B cell (primary cell): ENCODE data around the gene AHRR. TPM values are rescaled to one million over a fixed set of nuclear protein-coding genes. Genes with fewer than 3 reads are reported as not detected.

Source experiments
- ATAC-seq: fragments of 200-7000 bp; cut with Tn5 transposase; one replicate; pipeline ENCODE4 v1.10.0; 2021; ENCODE audit warnings: low read depth, mild to moderate bottlenecking, moderate number of reproducible peaks, moderate library complexity
- CTCF ChIA-PET: fragments of 350-600 bp; sonication (Branson Sonifier 250); formaldehyde crosslinking; loops from one replicate; lab custom pipeline; 2021; ENCODE audit warnings: antibody characterized with exemption, inconsistent platforms; lab: Charles Lee
- POLR2A ChIA-PET: fragments of 350-600 bp; sonication (Branson Sonifier 250); formaldehyde crosslinking; loops from one replicate; lab custom pipeline; 2021; ENCODE audit warnings: antibody characterized with exemption; lab: Charles Lee
- DNase-seq: peaks from one replicate; pipeline ENCODE4 v3.0.0; 2013
- H2AFZ ChIP-seq: 2 replicates; pipeline ENCODE4 v1.6.1; 2012; ENCODE audit warnings: mild to moderate bottlenecking, low read depth, low read length; ENCODE audit not compliant: insufficient read depth, poor library complexity, severe bottlenecking
- H3K27ac ChIP-seq, 2 donors: 1 replicate in 1 of 2; 2 replicates in 1 of 2; pipeline ENCODE4 v1.5.1; 2012 to 2013; ENCODE audit warnings: low read length in 2 of 2, mild to moderate bottlenecking in 2 of 2, moderate library complexity in 1 of 2
- H3K27me3 ChIP-seq, 4 experiments: fragments of 200-600 bp in 1 of 4; sonication (generic) in 1 of 4; replicated peaks in 1 of 4; 1 replicate in 2 of 4; 2 replicates in 2 of 4; pipeline versions ENCODE4 v1.6.1 to v1.7.0; 2013 to 2016; ENCODE audit warnings: low read length in 3 of 4, mild to moderate bottlenecking in 2 of 4, mixed read lengths in 1 of 4, moderate library complexity in 1 of 4; ENCODE audit not compliant: insufficient read depth in 4 of 4, control insufficient read depth in 3 of 4; ENCODE audit errors: control extremely low read depth in 1 of 4
- H3K36me3 ChIP-seq, 2 experiments: replicated peaks in 1 of 2; 1 replicate in 1 of 2; 2 replicates in 1 of 2; pipeline versions ENCODE4 v1.6.1 to v1.7.1; 2013; ENCODE audit warnings: low read length in 1 of 2; ENCODE audit not compliant: insufficient read depth in 2 of 2, control insufficient read depth in 1 of 2; ENCODE audit errors: control extremely low read depth in 1 of 2, extremely low read depth in 1 of 2
- H3K4me1 ChIP-seq, 2 donors: fragments of 200-600 bp in 1 of 2; sonication (generic) in 1 of 2; 1 replicate in 1 of 2; 2 replicates in 1 of 2; pipeline versions ENCODE4 v1.5.1 to v1.6.1; 2013 to 2017; ENCODE audit warnings: low read length in 2 of 2; ENCODE audit not compliant: control insufficient read depth in 2 of 2, insufficient read depth in 2 of 2
- H3K4me2 ChIP-seq: replicated peaks from 2 replicates; pipeline ENCODE3; 2012; ENCODE audit warnings: mild to moderate bottlenecking, low read depth, low read length; ENCODE audit not compliant: poor library complexity, severe bottlenecking
- H3K4me3 ChIP-seq, 5 experiments: fragments of 200-600 bp in 1 of 5; sonication (generic) in 1 of 5; 1 replicate in 3 of 5; 2 replicates in 2 of 5; pipeline versions ENCODE4 v1.5.1 to v1.7.0; 2011 to 2016; ENCODE audit warnings: low read length in 4 of 5, mild to moderate bottlenecking in 4 of 5, low read depth in 2 of 5, control low read depth in 1 of 5, moderate library complexity in 1 of 5; ENCODE audit not compliant: insufficient read depth in 1 of 5; ENCODE audit errors: control extremely low read depth in 1 of 5, extremely low read depth in 1 of 5
- H3K79me2 ChIP-seq: fragments of 200-600 bp; sonication (generic); one replicate; pipeline ENCODE4 v1.6.0; 2016; ENCODE audit warnings: low read length; ENCODE audit not compliant: control insufficient read depth, insufficient read depth
- H3K9ac ChIP-seq: fragments of 200-600 bp; sonication (generic); 2 replicates; pipeline ENCODE4 v1.6.1; 2017; ENCODE audit warnings: mild to moderate bottlenecking, low read length, moderate library complexity
- H3K9me3 ChIP-seq, 3 donors: one replicate each; pipeline versions ENCODE4 v1.6.1 to v1.7.1; 2013; ENCODE audit warnings: low read length in 2 of 3; ENCODE audit not compliant: control insufficient read depth in 2 of 3, insufficient read depth in 1 of 3; ENCODE audit errors: control extremely low read depth in 1 of 3
- H4K20me1 ChIP-seq: 2 replicates; pipeline ENCODE4 v1.6.0; 2012; ENCODE audit warnings: mild to moderate bottlenecking, low read length; ENCODE audit not compliant: insufficient read depth, control insufficient read depth, poor library complexity, severe bottlenecking
- H3K27ac Mint-ChIP-seq: one replicate; pipeline ENCODE4 v1.8.0; 2021; ENCODE audit warnings: mixed read lengths
- H3K27me3 Mint-ChIP-seq: one replicate; pipeline ENCODE4 v1.8.0; 2021; ENCODE audit warnings: mixed read lengths
- H3K4me1 Mint-ChIP-seq: one replicate; pipeline ENCODE4 v1.8.0; 2021; ENCODE audit warnings: mixed read lengths
- H3K4me3 Mint-ChIP-seq: one replicate; pipeline ENCODE4 v1.8.0; 2021; ENCODE audit warnings: mixed read lengths
- H3K9me3 Mint-ChIP-seq: one replicate; pipeline ENCODE4 v1.8.0; 2022; ENCODE audit warnings: mixed read lengths; ENCODE audit not compliant: insufficient read depth
- EZH2 ChIP-seq: IDR thresholded peaks from 2 replicates; pipeline ENCODE4 v1.6.1; 2012; ENCODE audit warnings: borderline replicate concordance, low read depth, mild to moderate bottlenecking, moderate library complexity, low read length; ENCODE audit not compliant: insufficient read depth, poor library complexity, severe bottlenecking
- WGBS: methylation state at CpG from one replicate; pipeline ENCODE4 v1.1.5; 2013; ENCODE audit warnings: missing lambda C conversion rate; ENCODE audit not compliant: insufficient coverage; 5-methylcytosine and 5-hydroxymethylcytosine counted together
- intact Hi-C: fragments of 100-400 bp; cut with micrococcal nuclease; formaldehyde crosslinking; loops from one replicate; pipeline ENCODE4 v1.10.0; 2022
- polyA plus RNA-seq: library from polyadenylated mRNA; depleted of rRNA; stranded (reverse); fragments of >200 nt; gene quantifications from 2 replicates; pipeline ENCODE4 v1.2.3, GENCODE V29; 2012
- total RNA-seq, 2 donors: library from RNA; stranded (reverse); fragments of 120-200 nt in 1 of 2; gene quantifications; 1 replicate in 1 of 2; 2 replicates in 1 of 2; pipeline versions ENCODE4 v1.2.3 to v1.2.4, GENCODE V29; 2013 to 2022
- TF ChIP-seq, protein P1 (sequence below): fragments of 200-600 bp; IDR thresholded peaks from one replicate; pipeline ENCODE4 v1.8.0; 2022; ENCODE audit warnings: antibody characterized with exemption, mild to moderate bottlenecking

Gene AHRR
- total and polyA plus RNA-seq, 2 donors (not counting 1 experiment from before 2014, with no cell fraction given): 0.13 to 1.7 TPM

DNA sequence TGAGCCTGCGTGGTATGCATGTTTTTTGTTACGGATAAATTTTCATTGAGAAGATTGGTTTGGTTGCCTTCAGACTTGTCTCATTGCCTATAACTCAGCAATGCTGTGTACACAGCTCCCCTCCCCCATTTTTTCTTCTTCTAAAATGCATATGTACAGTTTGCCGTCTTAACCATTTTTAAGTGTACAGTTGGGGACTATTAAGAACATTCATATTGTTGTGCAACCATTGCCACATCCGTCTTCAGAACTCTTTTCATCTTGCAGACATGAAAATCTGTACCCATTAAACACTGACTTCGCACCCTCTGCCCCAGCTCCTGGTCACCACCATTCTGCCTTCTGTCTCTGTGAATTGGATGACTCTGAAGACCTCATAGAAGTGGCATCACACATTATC is 127.6 kb downstream of the AHRR start:
- peaks cover 44% of the 10 kb centered on the region for H4K20me1 ChIP-seq
- ATAC-seq (no peak), DNase-seq (no peak)
- peaks cover 29 to 70% of the 10 kb centered on the region in 2 experiments for H3K36me3 ChIP-seq
- no peak for TF ChIP-seq EZH2
- TF ChIP-seq, protein P1, sequence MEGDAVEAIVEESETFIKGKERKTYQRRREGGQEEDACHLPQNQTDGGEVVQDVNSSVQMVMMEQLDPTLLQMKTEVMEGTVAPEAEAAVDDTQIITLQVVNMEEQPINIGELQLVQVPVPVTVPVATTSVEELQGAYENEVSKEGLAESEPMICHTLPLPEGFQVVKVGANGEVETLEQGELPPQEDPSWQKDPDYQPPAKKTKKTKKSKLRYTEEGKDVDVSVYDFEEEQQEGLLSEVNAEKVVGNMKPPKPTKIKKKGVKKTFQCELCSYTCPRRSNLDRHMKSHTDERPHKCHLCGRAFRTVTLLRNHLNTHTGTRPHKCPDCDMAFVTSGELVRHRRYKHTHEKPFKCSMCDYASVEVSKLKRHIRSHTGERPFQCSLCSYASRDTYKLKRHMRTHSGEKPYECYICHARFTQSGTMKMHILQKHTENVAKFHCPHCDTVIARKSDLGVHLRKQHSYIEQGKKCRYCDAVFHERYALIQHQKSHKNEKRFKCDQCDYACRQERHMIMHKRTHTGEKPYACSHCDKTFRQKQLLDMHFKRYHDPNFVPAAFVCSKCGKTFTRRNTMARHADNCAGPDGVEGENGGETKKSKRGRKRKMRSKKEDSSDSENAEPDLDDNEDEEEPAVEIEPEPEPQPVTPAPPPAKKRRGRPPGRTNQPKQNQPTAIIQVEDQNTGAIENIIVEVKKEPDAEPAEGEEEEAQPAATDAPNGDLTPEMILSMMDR: no peak
- peaks cover 0 to 1% of the 10 kb centered on the region in 2 donors for H3K4me1 ChIP-seq
- H3K27ac ChIP-seq: no peak overlapping the region
- Mint-ChIP-seq H3K4me1 (peaks cover 20% of the 10 kb centered on the region), H3K4me3 (no peak overlapping the region), H3K9me3 (peaks cover 9% of the 10 kb centered on the region), H3K27ac (no peak overlapping the region), H3K27me3 (no peaks in the 10 kb centered on the region)
- no peak overlapping the region for H3K9ac ChIP-seq
- no peak overlapping the region for H3K4me3 ChIP-seq
- ChIA-PET POLR2A (no interaction called here), CTCF (interaction anchor here (1.1 kb wide), 1 partner anchor 17 kb away, joined by 3 read pairs; no protein-coding TSS in a partner anchor)
- no peak overlapping the region for H2AFZ ChIP-seq
- intact Hi-C loops: loop anchor here (10.0 kb wide), 1 partner anchor 166 kb away; the partner anchor contains the start of gene CEP72
- peaks cover 55% of the 10 kb centered on the region for H3K79me2 ChIP-seq
- 100% methylated on average over 1 of the region's 5 CpGs for WGBS
- H3K27me3 ChIP-seq: no peaks in the 10 kb centered on the region
- no peak overlapping the region for H3K4me2 ChIP-seq
- H3K9me3 ChIP-seq: peaks cover 9 to 14% (median 11%) of the 10 kb centered on the region in 3 donors

DNA sequence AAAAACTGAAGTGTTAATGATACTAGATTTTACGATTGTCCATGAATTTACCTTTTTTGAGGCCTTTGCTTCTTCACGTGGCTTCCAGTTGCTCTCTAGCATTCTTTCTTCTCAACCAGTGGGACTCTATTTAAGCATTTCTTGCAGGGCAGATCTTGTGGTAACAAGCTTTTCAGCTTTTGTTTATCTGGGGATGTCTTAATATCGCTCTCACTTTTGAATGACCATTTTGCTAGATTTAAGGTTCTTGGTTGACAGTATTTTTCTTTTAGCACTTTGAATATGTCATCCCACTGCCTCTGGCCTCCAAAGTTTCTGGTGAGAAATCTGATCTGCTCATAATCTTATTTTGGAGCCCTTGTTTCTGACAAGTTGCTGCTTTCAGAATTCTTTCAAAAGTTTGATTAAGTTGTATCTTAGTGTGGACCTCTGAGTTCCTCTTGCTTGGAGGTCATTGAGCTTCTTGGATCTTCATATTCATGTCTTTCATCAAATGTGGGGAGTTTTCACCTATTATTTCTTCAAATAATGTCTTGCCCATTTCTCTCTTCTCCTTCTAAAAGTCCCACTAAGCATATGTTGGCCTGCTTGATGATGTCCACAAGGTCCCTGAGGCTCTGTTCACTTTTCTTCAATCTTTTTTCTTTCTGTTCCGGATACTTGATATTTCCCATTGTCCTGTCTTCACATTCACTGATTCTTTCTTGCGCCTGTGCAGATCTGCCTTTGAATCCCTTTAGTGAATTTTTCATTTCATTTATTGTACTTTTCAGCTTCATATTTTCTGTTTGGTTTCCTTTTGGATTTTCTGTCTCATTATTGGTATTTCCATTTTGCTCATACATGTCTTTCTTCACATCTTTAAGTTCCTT is 130.3 kb downstream of the AHRR start:
- Histone ChIP-seq H3K4me2 (no peak overlapping the region), H3K9ac (no peak overlapping the region), H3K36me3 (peaks cover 25 to 82% of the 10 kb centered on the region in 2 experiments), H3K4me1 (no peaks in the 10 kb centered on the region), H2AFZ (no peak overlapping the region), H3K79me2 (peaks cover 70% of the 10 kb centered on the region), H3K4me3 (no peak overlapping the region), H3K27me3 (no peaks in the 10 kb centered on the region), H3K27ac (no peak overlapping the region), H4K20me1 (peaks cover 55% of the 10 kb centered on the region), H3K9me3 (peaks cover 9 to 14% (median 11%) of the 10 kb centered on the region in 3 donors)
- TF ChIP-seq EZH2: no peak
- TF ChIP-seq, protein P1: no peak
- Mint-ChIP-seq H3K27ac (no peak overlapping the region), H3K27me3 (no peaks in the 10 kb centered on the region), H3K4me3 (no peak overlapping the region), H3K9me3 (peaks cover 9% of the 10 kb centered on the region), H3K4me1 (peaks cover 2% of the 10 kb centered on the region)
- intact Hi-C loops: no loop called here
- CTCF ChIA-PET: no interaction called here
- POLR2A ChIA-PET: no interaction called here
- no peak for DNase-seq
- WGBS: 100% methylated on average over 1 of the region's 5 CpGs
- ATAC-seq: no peak
